ENCODE data around the gene RRP8.

DNA sequence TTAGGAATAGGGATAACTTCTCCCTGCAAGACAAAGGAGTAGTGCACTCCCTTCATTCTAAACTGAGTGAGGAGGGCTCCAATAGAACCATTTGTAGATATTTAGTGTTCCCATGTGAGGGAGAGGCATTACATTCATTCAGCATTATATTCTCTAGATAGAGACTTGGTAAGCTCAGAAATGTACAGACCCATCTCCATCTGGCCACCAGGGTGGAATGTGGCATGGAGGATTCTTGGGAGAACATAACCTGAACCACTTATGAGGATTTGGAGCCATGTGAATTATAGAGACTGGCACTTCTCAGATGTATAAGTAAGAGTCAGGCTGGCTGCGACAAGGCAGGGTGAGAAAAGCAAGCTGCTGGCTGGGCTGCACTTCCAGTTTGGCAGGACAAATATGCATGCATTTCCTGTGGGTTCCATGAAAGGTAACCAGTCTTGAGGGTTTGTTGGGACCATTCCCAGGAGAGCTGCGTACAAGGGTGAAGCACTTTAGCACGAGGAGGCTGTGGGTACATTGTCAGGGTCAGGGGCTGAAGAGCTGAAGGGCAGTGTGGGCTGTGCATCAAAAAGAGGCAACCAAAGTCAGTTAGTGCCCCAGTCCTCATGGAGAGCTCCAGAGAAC lies 9.2 kb downstream of the RRP8 start:
- TF ChIP-seq, protein P1, sequence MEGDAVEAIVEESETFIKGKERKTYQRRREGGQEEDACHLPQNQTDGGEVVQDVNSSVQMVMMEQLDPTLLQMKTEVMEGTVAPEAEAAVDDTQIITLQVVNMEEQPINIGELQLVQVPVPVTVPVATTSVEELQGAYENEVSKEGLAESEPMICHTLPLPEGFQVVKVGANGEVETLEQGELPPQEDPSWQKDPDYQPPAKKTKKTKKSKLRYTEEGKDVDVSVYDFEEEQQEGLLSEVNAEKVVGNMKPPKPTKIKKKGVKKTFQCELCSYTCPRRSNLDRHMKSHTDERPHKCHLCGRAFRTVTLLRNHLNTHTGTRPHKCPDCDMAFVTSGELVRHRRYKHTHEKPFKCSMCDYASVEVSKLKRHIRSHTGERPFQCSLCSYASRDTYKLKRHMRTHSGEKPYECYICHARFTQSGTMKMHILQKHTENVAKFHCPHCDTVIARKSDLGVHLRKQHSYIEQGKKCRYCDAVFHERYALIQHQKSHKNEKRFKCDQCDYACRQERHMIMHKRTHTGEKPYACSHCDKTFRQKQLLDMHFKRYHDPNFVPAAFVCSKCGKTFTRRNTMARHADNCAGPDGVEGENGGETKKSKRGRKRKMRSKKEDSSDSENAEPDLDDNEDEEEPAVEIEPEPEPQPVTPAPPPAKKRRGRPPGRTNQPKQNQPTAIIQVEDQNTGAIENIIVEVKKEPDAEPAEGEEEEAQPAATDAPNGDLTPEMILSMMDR (IDR thresholded peaks at IDR 0.05; ENCODE audit: insufficient read depth, low read length) = no peak
- TF ChIP-seq, protein P2, sequence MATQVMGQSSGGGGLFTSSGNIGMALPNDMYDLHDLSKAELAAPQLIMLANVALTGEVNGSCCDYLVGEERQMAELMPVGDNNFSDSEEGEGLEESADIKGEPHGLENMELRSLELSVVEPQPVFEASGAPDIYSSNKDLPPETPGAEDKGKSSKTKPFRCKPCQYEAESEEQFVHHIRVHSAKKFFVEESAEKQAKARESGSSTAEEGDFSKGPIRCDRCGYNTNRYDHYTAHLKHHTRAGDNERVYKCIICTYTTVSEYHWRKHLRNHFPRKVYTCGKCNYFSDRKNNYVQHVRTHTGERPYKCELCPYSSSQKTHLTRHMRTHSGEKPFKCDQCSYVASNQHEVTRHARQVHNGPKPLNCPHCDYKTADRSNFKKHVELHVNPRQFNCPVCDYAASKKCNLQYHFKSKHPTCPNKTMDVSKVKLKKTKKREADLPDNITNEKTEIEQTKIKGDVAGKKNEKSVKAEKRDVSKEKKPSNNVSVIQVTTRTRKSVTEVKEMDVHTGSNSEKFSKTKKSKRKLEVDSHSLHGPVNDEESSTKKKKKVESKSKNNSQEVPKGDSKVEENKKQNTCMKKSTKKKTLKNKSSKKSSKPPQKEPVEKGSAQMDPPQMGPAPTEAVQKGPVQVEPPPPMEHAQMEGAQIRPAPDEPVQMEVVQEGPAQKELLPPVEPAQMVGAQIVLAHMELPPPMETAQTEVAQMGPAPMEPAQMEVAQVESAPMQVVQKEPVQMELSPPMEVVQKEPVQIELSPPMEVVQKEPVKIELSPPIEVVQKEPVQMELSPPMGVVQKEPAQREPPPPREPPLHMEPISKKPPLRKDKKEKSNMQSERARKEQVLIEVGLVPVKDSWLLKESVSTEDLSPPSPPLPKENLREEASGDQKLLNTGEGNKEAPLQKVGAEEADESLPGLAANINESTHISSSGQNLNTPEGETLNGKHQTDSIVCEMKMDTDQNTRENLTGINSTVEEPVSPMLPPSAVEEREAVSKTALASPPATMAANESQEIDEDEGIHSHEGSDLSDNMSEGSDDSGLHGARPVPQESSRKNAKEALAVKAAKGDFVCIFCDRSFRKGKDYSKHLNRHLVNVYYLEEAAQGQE (IDR thresholded peaks at IDR 0.05; ENCODE audit: insufficient replicate concordance, low read depth) = no peak
- TF ChIP-seq POLR2AphosphoS5 (IDR thresholded peaks at IDR 0.05; ENCODE audit: low read depth) (no peak), SPI1 (IDR thresholded peaks at IDR 0.05; ENCODE audit: borderline replicate concordance, low read depth) (no peak), GABPA (IDR thresholded peaks at IDR 0.05; ENCODE audit: low read depth) (no peak)

Measured in HL-60 (cell line).